PFSK-1 (cell line): Measurements from ENCODE around the gene PRKAR1B.

Source experiments
- FOXP2 ChIP-seq: optimal IDR thresholded peaks from 2 replicates; pipeline ENCODE3; 2011; ENCODE audit warnings: borderline replicate concordance, control low read depth, inconsistent platforms; ENCODE audit not compliant: insufficient read depth; ENCODE audit errors: extremely low read length, extremely low read depth
- POLR2AphosphoS5 ChIP-seq: IDR thresholded peaks from 2 replicates; pipeline ENCODE4 v1.6.1; 2012; ENCODE audit warnings: low read depth, mild to moderate bottlenecking, control low read depth, low read length, moderate library complexity
- TAF1 ChIP-seq: IDR thresholded peaks from 2 replicates; pipeline ENCODE4 v1.6.1; 2012; ENCODE audit warnings: low read length, control low read depth, borderline replicate concordance; ENCODE audit not compliant: insufficient read depth

- TF ChIP-seq FOXP2 (no peak), POLR2AphosphoS5 (no peak), TAF1 (no peak)
Measured at GRCh38 chr7:630539-630938, 96.5 kb downstream of the PRKAR1B start.
